ENCODE measurements around the gene LYRM9.

DNA sequence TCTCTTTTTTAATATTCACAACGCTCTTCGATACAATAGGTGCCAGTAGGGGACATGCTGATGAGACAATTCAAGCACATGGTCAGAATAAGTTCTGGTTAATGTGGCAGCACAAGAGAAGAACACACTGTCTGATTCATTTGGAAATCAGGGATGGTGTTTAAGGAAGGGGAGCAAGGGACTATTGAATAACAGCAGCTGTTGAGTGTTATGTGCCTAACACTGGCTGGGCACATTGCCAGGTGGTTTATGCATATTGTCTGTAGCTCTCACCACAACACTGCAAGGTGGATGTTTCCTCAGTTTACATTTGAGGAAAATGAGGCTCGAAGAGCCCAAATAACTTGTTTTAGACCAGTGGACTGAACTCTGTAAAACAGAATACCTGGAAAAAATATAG, 44.2 kb downstream of the LYRM9 start:
- TF ChIP-seq EZH2 (IDR thresholded peaks at IDR 0.05; ENCODE audit: borderline replicate concordance, low read depth, low read length, poor library complexity, severe bottlenecking): no peak
- TF ChIP-seq, protein P1, sequence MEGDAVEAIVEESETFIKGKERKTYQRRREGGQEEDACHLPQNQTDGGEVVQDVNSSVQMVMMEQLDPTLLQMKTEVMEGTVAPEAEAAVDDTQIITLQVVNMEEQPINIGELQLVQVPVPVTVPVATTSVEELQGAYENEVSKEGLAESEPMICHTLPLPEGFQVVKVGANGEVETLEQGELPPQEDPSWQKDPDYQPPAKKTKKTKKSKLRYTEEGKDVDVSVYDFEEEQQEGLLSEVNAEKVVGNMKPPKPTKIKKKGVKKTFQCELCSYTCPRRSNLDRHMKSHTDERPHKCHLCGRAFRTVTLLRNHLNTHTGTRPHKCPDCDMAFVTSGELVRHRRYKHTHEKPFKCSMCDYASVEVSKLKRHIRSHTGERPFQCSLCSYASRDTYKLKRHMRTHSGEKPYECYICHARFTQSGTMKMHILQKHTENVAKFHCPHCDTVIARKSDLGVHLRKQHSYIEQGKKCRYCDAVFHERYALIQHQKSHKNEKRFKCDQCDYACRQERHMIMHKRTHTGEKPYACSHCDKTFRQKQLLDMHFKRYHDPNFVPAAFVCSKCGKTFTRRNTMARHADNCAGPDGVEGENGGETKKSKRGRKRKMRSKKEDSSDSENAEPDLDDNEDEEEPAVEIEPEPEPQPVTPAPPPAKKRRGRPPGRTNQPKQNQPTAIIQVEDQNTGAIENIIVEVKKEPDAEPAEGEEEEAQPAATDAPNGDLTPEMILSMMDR (conservative IDR thresholded peaks at IDR 0.05; ENCODE audit: low read depth, low read length): no peak

Data from A673 (cell line).